ENCODE measurements around the gene DMBX1. TPM values are rescaled to one million over a fixed set of nuclear protein-coding genes. Genes with fewer than 3 reads are reported as not detected.

Gene DMBX1
- total and polyA plus RNA-seq, 2 of the 13 experiments (the other 11 are each of a cell fraction or from before 2014, with no cell fraction given): not detected

DNA sequence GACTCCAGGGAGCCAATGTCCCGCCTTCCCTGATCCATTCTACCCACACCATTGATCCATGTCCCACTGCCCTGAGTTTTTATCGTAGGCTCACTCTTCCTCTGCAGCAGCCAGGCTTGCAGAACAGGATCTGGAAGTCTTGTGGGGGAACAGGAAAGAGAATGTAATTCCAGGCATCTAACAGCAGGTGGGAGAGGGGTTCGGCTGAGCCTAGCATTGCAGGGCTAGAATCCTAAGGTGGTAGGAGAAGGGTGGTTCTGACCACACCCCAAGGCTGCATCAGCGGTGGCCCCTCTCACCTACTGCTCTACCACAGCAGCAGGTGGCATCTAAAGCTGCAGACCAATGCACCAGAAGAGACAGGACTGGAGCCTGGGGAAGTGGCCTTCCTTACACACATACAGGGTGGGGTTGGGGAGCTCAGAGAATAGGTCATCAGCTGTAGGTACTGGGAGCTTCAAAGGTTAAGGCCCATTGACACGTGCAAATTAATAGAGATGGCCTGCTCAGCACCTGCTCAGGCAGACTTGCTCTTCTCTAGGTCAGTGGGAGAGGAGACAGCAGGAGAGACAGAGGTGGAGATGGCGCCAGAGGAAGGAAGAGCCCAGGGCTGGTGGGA lies 41.3 kb downstream of the DMBX1 start:
- Histone ChIP-seq H3K27me3 (ENCODE audit: control insufficient read depth in 1 of 2, insufficient read depth in 2 of 2, low read length in 2 of 2) (peaks cover 8 to 55% of the 10 kb centered on the region in 2 experiments), H3K9me3 (ENCODE audit: low read length) (no peaks in the 10 kb centered on the region), H3K9ac (ENCODE audit: insufficient read depth, low read depth, low read length) (no peak overlapping the region), H3K79me2 (ENCODE audit: insufficient read depth, low read length) (no peaks in the 10 kb centered on the region), H4K20me1 (ENCODE audit: insufficient read depth, low read length) (peaks cover 4% of the 10 kb centered on the region), H3K27ac (ENCODE audit: extremely low read length, insufficient read depth, low read length) (no peak overlapping the region), H2AFZ (ENCODE audit: low read length) (no peak overlapping the region), H3K4me3 (replicated peaks in 1 of 3; ENCODE audit: insufficient read depth in 1 of 3, low read depth in 2 of 3, low read length in 3 of 3) (no peak overlapping the region), H3K4me1 (ENCODE audit: insufficient read depth, low read length) (peaks cover 21% of the 10 kb centered on the region), H3K36me3 (replicated peaks in 1 of 2; ENCODE audit: control insufficient read depth in 1 of 2, insufficient read depth in 2 of 2, low read length in 2 of 2) (no peaks in the 10 kb centered on the region), H3K4me2 (ENCODE audit: low read depth, low read length) (no peak overlapping the region)
- ChIA-PET POLR2A (no interaction called here), CTCF (ENCODE audit: low intra/inter-chr PET ratio, low total read pairs) (no interaction called here)
- ATAC-seq (no peak), DNase-seq (ENCODE audit: low spot score) (no peak), FAIRE-seq (no peak)
- in situ Hi-C loops (cut with HindIII; ENCODE audit: extremely low pct_ligation_motif_present, low pct_unique_long_range_greater_than_20kb): no loop called here
- TF ChIP-seq FOXK1 (CRISPR knock-in tag; IDR thresholded peaks at IDR 0.05; ENCODE audit: borderline replicate concordance, low read depth): no peak
- peak; percentile 16 for TF ChIP-seq CTCF (CRISPR knock-in tag; IDR thresholded peaks at IDR 0.05)
- intact Hi-C loops (cut with micrococcal nuclease; ENCODE audit: unreplicated experiment): no loop called here
- no TSS peak for BruUV-seq (replicated peaks)
- 13% methylated on average over 6 of the region's 6 CpGs for WGBS (ENCODE audit: low lambda C conversion rate)

- intact Hi-C loops (cut with micrococcal nuclease; ENCODE audit: unreplicated experiment) (loop anchor here (2.0 kb wide), 1 partner anchor 43 kb away; no protein-coding TSS in a partner anchor), in situ Hi-C loops (cut with HindIII; ENCODE audit: extremely low pct_ligation_motif_present, low pct_unique_long_range_greater_than_20kb) (no loop called here)
- Histone ChIP-seq H3K79me2 (ENCODE audit: insufficient read depth, low read length) (no peaks in the 10 kb centered on the region), H2AFZ (ENCODE audit: low read length) (no peak overlapping the region), H3K27me3 (ENCODE audit: control insufficient read depth in 1 of 2, insufficient read depth in 2 of 2, low read length in 2 of 2) (peaks cover 8 to 54% of the 10 kb centered on the region in 2 experiments), H3K4me2 (ENCODE audit: low read depth, low read length) (no peak overlapping the region), H3K9ac (ENCODE audit: insufficient read depth, low read depth, low read length) (no peak overlapping the region), H3K4me3 (replicated peaks in 1 of 3; ENCODE audit: insufficient read depth in 1 of 3, low read depth in 2 of 3, low read length in 3 of 3) (no peak overlapping the region), H3K36me3 (replicated peaks in 1 of 2; ENCODE audit: control insufficient read depth in 1 of 2, insufficient read depth in 2 of 2, low read length in 2 of 2) (no peaks in the 10 kb centered on the region), H3K27ac (ENCODE audit: extremely low read length, insufficient read depth, low read length) (no peak overlapping the region), H3K9me3 (ENCODE audit: low read length) (no peaks in the 10 kb centered on the region), H4K20me1 (ENCODE audit: insufficient read depth, low read length) (peaks cover 4% of the 10 kb centered on the region), H3K4me1 (ENCODE audit: insufficient read depth, low read length) (peaks cover 9% of the 10 kb centered on the region)
- FAIRE-seq (no peak), DNase-seq (ENCODE audit: low spot score) (no peak), ATAC-seq (no peak)
- BruUV-seq (replicated peaks): no TSS peak
- CTCF ChIA-PET (ENCODE audit: low intra/inter-chr PET ratio, low total read pairs): interaction anchor here (1.1 kb wide), 1 partner anchor 89 kb away, joined by 3 read pairs; no protein-coding TSS in a partner anchor
- POLR2A ChIA-PET: no interaction called here
- WGBS (ENCODE audit: low lambda C conversion rate): 0% methylated on average over 2 of the region's 3 CpGs
- TF ChIP-seq, protein P1, sequence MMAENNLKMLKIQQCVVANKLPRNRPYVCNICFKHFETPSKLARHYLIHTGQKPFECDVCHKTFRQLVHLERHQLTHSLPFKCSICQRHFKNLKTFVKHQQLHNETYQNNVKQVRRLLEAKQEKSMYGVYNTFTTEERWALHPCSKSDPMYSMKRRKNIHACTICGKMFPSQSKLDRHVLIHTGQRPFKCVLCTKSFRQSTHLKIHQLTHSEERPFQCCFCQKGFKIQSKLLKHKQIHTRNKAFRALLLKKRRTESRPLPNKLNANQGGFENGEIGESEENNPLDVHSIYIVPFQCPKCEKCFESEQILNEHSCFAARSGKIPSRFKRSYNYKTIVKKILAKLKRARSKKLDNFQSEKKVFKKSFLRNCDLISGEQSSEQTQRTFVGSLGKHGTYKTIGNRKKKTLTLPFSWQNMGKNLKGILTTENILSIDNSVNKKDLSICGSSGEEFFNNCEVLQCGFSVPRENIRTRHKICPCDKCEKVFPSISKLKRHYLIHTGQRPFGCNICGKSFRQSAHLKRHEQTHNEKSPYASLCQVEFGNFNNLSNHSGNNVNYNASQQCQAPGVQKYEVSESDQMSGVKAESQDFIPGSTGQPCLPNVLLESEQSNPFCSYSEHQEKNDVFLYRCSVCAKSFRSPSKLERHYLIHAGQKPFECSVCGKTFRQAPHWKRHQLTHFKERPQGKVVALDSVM (CRISPR knock-in tag; IDR thresholded peaks at IDR 0.05): no peak
- TF ChIP-seq ZNF761 (CRISPR knock-in tag; conservative IDR thresholded peaks at IDR 0.05) (no peak), ZNF234 (CRISPR knock-in tag; conservative IDR thresholded peaks at IDR 0.05) (no peak), ZNF597 (CRISPR knock-in tag; IDR thresholded peaks at IDR 0.05) (no peak)
- TF ChIP-seq, protein P2, sequence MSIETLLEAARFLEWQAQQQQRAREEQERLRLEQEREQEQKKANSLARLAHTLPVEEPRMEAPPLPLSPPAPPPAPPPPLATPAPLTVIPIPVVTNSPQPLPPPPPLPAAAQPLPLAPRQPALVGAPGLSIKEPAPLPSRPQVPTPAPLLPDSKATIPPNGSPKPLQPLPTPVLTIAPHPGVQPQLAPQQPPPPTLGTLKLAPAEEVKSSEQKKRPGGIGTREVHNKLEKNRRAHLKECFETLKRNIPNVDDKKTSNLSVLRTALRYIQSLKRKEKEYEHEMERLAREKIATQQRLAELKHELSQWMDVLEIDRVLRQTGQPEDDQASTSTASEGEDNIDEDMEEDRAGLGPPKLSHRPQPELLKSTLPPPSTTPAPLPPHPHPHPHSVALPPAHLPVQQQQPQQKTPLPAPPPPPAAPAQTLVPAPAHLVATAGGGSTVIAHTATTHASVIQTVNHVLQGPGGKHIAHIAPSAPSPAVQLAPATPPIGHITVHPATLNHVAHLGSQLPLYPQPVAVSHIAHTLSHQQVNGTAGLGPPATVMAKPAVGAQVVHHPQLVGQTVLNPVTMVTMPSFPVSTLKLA (IDR thresholded peaks at IDR 0.05): no peak
- TF ChIP-seq, protein P3, sequence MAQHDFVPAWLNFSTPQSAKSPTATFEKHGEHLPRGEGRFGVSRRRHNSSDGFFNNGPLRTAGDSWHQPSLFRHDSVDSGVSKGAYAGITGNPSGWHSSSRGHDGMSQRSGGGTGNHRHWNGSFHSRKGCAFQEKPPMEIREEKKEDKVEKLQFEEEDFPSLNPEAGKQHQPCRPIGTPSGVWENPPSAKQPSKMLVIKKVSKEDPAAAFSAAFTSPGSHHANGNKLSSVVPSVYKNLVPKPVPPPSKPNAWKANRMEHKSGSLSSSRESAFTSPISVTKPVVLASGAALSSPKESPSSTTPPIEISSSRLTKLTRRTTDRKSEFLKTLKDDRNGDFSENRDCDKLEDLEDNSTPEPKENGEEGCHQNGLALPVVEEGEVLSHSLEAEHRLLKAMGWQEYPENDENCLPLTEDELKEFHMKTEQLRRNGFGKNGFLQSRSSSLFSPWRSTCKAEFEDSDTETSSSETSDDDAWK (CRISPR knock-in tag; IDR thresholded peaks at IDR 0.05): no peak
These were observed 42.5 kb downstream of the DMBX1 start for GRCh38 chr1:46532095-46532494.
